ENCODE data around the gene TAF1.

DNA sequence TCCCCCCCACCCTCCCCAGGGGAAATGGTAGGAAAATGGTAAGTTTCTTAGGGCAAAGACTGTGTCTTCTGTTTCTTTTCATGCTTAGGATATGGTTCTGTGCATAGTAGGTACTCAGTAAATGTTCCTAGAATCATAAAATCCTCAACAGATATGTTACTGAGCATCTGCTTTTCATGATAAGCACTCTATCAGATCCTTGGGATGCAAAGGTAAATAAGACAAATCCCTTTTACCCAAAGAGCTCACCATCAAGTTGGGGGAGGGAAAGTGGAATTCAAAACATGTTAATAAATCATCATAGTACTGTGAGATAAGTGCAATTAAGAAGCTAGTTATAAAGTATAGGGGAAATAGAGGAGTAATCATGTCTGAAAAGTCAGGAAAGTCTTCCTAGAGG lies 98.8 kb downstream of the TAF1 start:
- TF ChIP-seq, protein P1, sequence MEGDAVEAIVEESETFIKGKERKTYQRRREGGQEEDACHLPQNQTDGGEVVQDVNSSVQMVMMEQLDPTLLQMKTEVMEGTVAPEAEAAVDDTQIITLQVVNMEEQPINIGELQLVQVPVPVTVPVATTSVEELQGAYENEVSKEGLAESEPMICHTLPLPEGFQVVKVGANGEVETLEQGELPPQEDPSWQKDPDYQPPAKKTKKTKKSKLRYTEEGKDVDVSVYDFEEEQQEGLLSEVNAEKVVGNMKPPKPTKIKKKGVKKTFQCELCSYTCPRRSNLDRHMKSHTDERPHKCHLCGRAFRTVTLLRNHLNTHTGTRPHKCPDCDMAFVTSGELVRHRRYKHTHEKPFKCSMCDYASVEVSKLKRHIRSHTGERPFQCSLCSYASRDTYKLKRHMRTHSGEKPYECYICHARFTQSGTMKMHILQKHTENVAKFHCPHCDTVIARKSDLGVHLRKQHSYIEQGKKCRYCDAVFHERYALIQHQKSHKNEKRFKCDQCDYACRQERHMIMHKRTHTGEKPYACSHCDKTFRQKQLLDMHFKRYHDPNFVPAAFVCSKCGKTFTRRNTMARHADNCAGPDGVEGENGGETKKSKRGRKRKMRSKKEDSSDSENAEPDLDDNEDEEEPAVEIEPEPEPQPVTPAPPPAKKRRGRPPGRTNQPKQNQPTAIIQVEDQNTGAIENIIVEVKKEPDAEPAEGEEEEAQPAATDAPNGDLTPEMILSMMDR (IDR thresholded peaks at IDR 0.05 in 2 of 3, conservative IDR thresholded peaks at IDR 0.05 in 1 of 3; ENCODE audit: control insufficient read depth in 2 of 3, extremely low read depth in 1 of 3, insufficient read depth in 1 of 3, low read depth in 3 of 3, low read length in 3 of 3), result no peak
- TF ChIP-seq SRF (IDR thresholded peaks at IDR 0.05; ENCODE audit: low read depth in 2 of 2, low read length in 2 of 2) (no peak), FOXM1 (IDR thresholded peaks at IDR 0.05; ENCODE audit: low read depth, low read length) (no peak)
- TF ChIP-seq, protein P2, sequence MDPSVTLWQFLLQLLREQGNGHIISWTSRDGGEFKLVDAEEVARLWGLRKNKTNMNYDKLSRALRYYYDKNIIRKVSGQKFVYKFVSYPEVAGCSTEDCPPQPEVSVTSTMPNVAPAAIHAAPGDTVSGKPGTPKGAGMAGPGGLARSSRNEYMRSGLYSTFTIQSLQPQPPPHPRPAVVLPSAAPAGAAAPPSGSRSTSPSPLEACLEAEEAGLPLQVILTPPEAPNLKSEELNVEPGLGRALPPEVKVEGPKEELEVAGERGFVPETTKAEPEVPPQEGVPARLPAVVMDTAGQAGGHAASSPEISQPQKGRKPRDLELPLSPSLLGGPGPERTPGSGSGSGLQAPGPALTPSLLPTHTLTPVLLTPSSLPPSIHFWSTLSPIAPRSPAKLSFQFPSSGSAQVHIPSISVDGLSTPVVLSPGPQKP (IDR thresholded peaks at IDR 0.05; ENCODE audit: low read depth, low read length), result no peak

All from GM12878 (cell line).